Fibroblast of skin of scalp (primary cell): ENCODE data around the gene GPRASP2.

ENCODE experiments used
- DNase-seq: peaks from one replicate; pipeline ENCODE4 v3.0.0-alpha.2; 2013

The GPRASP2 gene

DNA sequence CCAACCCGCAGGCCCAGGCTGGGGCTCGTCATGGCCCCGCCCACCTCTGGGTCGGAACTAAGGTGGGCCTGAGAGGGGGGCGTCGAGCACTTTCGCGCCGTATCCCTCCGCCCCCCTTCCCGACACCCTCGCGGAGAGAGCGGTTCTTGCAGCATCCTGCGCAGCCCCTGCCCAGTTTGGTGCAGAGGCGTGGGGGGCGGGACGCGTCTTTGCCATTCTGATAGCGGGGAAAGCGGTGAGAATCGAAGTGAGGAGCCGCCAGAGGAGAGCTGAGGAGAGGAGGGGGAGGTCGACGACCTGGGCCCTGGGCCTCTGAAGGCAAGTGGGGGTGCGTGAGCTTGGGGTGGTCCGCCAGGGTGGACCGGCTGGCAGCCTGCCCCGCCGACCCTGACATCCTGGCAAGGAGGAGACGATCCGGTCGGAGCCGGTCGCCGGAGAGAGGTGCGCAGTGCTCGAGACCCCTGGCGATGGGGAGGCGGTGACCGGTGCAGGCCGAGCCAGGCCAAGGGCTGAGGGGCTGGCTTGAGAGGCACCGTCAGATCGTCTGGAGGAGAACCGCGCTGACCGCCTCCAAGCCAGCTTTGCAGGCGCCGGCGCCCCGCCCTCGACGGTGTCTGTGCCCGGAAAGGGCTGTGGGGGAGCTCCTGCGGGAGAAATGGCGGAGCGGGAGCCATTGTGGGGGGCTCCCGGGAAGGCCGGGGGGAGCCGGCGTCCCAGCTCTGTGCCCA, 33.8 kb downstream of the GPRASP2 start:
- peak; percentile 18 for DNase-seq

DNA sequence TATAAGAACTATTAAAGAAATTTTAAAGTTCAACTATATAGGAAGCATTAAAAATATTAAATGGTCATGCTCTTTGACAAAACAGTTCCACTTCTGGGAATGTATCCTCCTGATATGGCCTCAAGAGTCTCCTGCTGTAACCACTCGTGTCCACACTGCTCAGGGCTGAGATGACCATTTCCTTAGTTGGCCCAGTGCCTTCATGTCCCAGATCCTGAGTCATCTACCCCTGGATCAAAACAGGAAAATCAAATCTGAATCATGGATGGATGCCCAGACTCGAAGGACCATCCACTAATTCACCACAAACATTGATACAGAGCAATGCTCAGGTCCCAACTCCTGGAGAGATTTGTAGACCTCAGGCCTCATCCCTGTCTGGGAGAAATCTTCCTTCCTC, 53.0 kb downstream of the GPRASP2 start:
- peak; percentile 51 for DNase-seq

DNA sequence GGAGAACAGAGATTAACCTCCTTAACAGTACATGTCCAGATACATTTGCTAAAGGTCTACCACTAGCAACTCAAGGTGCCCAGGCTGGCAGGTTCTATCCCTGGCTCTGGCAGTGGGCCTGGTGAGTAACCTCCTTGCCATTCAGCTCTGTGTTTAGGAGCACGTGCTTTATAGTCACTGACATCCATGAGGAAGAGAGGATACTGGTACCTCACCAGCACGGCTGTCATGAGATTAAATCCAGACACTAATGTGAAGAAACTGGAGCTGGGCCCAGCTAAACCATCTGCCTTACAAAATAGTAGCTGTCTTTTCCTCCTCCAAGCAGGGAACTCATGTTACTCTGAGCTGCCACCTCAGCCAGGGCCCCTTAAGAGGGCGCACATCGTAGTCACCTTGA, 53.6 kb downstream of the GPRASP2 start:
- DNase-seq = peak; percentile 19

DNA sequence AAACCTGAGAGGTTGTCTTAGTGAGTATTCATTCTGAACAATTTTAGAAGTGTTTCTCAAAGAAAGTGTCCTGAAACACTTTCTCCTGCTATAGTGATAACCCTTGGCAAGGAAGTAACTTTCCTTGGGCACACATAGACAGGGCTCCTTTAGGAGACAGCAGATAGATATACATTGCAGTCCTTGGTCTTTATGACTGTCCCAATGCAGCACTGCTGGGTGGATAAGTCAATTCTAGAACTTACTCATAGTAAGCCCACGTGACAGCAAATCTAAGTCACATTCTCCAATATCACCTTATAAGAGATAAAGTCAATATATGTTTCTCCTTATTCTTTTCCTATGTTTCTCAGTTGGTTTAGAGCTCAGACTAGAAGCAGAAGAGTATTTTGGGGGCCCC, 55.0 kb downstream of the GPRASP2 start:
- no peak for DNase-seq
